Measurements from ENCODE around the gene HSPB6.

DNA sequence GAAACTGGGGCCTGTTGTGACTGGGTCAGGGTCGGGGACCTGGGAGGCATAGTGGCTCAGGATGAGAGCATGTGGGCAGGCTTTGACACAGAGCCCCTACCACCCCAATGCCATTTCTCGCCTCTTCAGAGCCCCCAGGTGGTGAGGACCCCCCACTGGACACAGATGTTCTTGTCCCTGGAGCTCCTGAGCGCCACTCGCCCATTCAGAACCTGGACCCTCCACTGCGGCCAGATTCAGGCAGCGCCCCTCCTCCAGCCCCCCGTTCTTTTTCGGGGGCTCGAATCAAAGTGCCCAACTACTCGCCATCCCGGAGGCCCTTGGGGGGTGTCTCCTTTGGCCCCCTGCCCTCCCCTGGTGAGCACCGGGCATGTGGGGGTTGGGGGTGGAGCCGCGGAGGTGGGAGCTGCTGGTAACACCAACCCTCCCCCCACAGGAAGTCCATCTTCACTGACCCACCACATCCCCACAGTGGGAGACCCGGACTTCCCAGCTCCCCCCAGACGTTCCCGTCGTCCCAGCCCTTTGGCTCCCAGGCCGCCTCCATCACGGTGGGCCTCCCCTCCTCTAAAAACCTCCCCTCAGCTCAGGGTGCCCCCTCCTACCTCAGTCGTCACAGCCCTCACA, 24.9 kb downstream of the HSPB6 start:
- TF ChIP-seq, protein P1, sequence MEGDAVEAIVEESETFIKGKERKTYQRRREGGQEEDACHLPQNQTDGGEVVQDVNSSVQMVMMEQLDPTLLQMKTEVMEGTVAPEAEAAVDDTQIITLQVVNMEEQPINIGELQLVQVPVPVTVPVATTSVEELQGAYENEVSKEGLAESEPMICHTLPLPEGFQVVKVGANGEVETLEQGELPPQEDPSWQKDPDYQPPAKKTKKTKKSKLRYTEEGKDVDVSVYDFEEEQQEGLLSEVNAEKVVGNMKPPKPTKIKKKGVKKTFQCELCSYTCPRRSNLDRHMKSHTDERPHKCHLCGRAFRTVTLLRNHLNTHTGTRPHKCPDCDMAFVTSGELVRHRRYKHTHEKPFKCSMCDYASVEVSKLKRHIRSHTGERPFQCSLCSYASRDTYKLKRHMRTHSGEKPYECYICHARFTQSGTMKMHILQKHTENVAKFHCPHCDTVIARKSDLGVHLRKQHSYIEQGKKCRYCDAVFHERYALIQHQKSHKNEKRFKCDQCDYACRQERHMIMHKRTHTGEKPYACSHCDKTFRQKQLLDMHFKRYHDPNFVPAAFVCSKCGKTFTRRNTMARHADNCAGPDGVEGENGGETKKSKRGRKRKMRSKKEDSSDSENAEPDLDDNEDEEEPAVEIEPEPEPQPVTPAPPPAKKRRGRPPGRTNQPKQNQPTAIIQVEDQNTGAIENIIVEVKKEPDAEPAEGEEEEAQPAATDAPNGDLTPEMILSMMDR (IDR thresholded peaks at IDR 0.05; ENCODE audit: low read depth, low read length), result no peak
- no peak for TF ChIP-seq EZH2phosphoT487 (IDR thresholded peaks at IDR 0.05; ENCODE audit: low read depth)
